Mesendoderm (in vitro differentiated cells): ENCODE data around the gene IQGAP2.

Experiments
- DNase-seq: peaks from one replicate; pipeline ENCODE4 v3.0.0; 2013
- H2AK5ac ChIP-seq: 2 replicates; pipeline ENCODE4 v1.6.1; 2013; ENCODE audit warnings: low read length, inconsistent platforms
- H2BK120ac ChIP-seq: 2 replicates; pipeline ENCODE4 v1.6.1; 2013; ENCODE audit warnings: low read depth, mild to moderate bottlenecking, low read length, moderate library complexity, mixed read lengths
- H2BK15ac ChIP-seq: replicated peaks from 2 replicates; pipeline ENCODE4 v1.6.1; 2013; ENCODE audit warnings: low read depth, mild to moderate bottlenecking, moderate library complexity
- H2BK5ac ChIP-seq: 2 replicates; pipeline ENCODE4 v1.6.1; 2013; ENCODE audit warnings: low read length, inconsistent platforms
- H3K18ac ChIP-seq: 2 replicates; pipeline ENCODE4 v1.6.1; 2013; ENCODE audit warnings: mild to moderate bottlenecking, low read length, mixed read lengths
- H3K23ac ChIP-seq: one replicate; pipeline ENCODE4 v1.6.1; 2013; ENCODE audit warnings: low read length
- H3K27ac ChIP-seq: 2 replicates; pipeline ENCODE4 v1.5.1; 2013; ENCODE audit warnings: low read depth, mild to moderate bottlenecking, inconsistent platforms, low read length, moderate library complexity
- H3K27me3 ChIP-seq: 2 replicates; pipeline ENCODE4 v1.6.1; 2013; ENCODE audit warnings: low read length, control low read depth, mild to moderate bottlenecking, inconsistent platforms; ENCODE audit not compliant: insufficient read depth, poor library complexity
- H3K36me3 ChIP-seq: 2 replicates; pipeline ENCODE4 v1.6.1; 2013; ENCODE audit warnings: low read length, inconsistent platforms; ENCODE audit not compliant: control insufficient read depth, insufficient read depth
- H3K4ac ChIP-seq: one replicate; pipeline ENCODE4 v1.6.1; 2013; ENCODE audit warnings: low read depth, mild to moderate bottlenecking, low read length, moderate library complexity
- H3K4me1 ChIP-seq: 2 replicates; pipeline ENCODE4 v1.6.1; 2013; ENCODE audit warnings: low read depth, low read length, inconsistent platforms; ENCODE audit not compliant: control insufficient read depth
- H3K4me2 ChIP-seq: 2 replicates; pipeline ENCODE4 v1.6.1; 2013; ENCODE audit warnings: low read length
- H3K4me3 ChIP-seq: 2 replicates; pipeline ENCODE4 v1.5.1; 2013; ENCODE audit warnings: mild to moderate bottlenecking, low read length
- H3K56ac ChIP-seq: one replicate; pipeline ENCODE4 v1.6.1; 2013; ENCODE audit warnings: low read length
- H3K79me1 ChIP-seq: 2 replicates; pipeline ENCODE4 v1.6.1; 2013; ENCODE audit warnings: low read length, inconsistent platforms
- H3K79me2 ChIP-seq: 2 replicates; pipeline ENCODE4 v1.6.1; 2013; ENCODE audit warnings: mild to moderate bottlenecking, low read length; ENCODE audit not compliant: control insufficient read depth, insufficient read depth
- H3K9ac ChIP-seq: 2 replicates; pipeline ENCODE4 v1.6.1; 2013; ENCODE audit warnings: low read length, inconsistent platforms
- H4K5ac ChIP-seq: one replicate; pipeline ENCODE4 v1.6.1; 2013; ENCODE audit warnings: low read length
- H4K8ac ChIP-seq: one replicate; pipeline ENCODE4 v1.6.1; 2013; ENCODE audit warnings: low read depth, mild to moderate bottlenecking, control low read depth, low read length, moderate library complexity
- WGBS: extraction: QIAGEN DNeasy Blood & Tissue Kit; methylation state at CpG from one replicate; pipeline ENCODE4 v1.1.7; 2013; ENCODE audit warnings: low lambda C conversion rate, missing lambda C conversion rate; ENCODE audit not compliant: insufficient coverage; ENCODE audit errors: extremely low coverage; 5-methylcytosine and 5-hydroxymethylcytosine counted together

The IQGAP2 gene

DNA sequence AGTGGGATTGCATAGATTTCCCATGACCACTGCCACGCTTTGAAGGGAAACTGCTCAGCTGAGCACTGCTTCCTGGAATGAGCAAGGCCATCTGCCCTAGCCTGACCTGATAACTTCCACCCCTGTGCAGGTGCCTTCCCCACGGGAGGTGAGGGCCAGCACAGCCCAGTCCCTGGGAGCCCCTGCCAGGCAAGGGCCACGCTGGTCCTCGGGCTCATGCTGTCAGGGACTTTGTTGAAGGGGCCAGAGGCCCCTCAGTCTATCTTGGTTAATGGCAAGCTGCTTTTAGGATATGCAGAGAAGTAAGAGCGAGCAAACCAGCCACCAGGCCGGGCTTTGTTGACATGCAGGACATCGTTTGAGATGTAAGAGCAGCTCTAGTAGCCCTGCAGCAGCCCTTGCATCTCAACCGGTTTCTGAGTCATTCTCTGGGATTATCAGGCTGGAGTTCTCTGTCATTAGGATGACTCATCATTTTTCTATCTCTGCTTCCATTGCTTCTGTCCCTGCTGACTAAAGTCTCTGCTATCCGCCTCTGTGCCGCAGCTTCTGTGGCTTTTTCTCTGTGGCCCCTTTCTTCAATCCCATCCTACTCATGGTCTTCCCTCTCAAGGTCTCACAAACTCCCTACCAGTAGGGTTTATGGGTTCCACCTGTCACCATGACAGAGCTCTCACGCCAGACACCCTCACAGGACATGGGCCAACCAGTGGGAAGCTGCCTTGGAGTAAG, 30.6 kb upstream of the IQGAP2 start:
- no peak overlapping the region for H3K18ac ChIP-seq
- H3K9ac ChIP-seq: no peak overlapping the region
- no peak overlapping the region for H2BK120ac ChIP-seq
- H2AK5ac ChIP-seq: no peak overlapping the region
- H3K27ac ChIP-seq: no peak overlapping the region
- H3K4me1 ChIP-seq: peaks cover 4% of the 10 kb centered on the region
- peak; percentile 88 for DNase-seq
- peak overlapping the region; percentile 62 for H3K56ac ChIP-seq
- no peaks in the 10 kb centered on the region for H3K79me2 ChIP-seq
- no peak overlapping the region for H3K4me2 ChIP-seq
- H3K4ac ChIP-seq: no peak overlapping the region
- no peak overlapping the region for H2BK15ac ChIP-seq
- H2BK5ac ChIP-seq: no peak overlapping the region
- H3K79me1 ChIP-seq: no peaks in the 10 kb centered on the region
- WGBS: no CpG with 5 or more reads among the region's 11 CpGs
- no peaks in the 10 kb centered on the region for H3K36me3 ChIP-seq
- no peak overlapping the region for H4K8ac ChIP-seq
- no peak overlapping the region for H3K23ac ChIP-seq
- no peak overlapping the region for H3K4me3 ChIP-seq
- H3K27me3 ChIP-seq: no peaks in the 10 kb centered on the region
- no peak overlapping the region for H4K5ac ChIP-seq

DNA sequence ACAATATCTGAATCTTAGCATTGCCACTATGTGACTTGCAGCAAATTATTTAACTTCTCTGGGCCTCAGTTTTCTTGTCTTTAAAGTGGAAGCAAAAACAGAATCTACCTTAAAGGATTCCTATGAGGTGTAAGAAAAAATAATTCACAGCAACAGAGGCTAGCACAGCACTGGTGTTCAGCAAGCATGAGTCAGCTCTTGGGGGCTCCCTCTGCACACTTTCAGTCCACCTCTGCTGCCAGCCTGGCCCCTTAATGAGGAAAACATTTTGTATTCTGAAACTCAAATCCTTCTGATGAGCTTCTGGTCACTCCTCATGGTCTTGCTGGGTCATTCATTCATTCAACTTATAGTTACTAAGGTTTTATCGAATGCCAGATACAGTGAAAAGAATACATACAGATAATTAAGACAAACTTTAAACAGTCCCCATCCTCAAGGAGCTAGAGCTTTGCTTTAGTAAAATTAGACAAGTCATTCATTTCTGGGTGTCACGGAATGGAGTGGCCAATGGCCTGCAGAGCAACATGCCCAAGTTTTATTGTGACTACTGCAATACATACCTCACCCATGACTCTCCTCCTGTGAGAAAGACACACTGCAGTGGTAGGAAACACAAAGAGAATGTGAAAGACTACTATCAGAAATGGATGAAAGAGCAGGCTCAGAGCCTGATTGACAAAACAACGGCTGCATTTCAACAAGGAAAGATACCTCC, 26.8 kb upstream of the IQGAP2 start:
- Histone ChIP-seq H3K79me2 (no peaks in the 10 kb centered on the region), H3K36me3 (no peaks in the 10 kb centered on the region), H3K4ac (no peak overlapping the region), H3K18ac (no peak overlapping the region), H3K79me1 (no peaks in the 10 kb centered on the region), H3K9ac (no peak overlapping the region), H4K5ac (no peak overlapping the region), H3K23ac (no peak overlapping the region), H3K4me2 (no peak overlapping the region), H3K4me3 (no peak overlapping the region), H2BK5ac (no peak overlapping the region), H3K27ac (no peak overlapping the region), H4K8ac (no peak overlapping the region), H2BK120ac (no peak overlapping the region), H2BK15ac (no peak overlapping the region), H2AK5ac (no peak overlapping the region), H3K27me3 (no peaks in the 10 kb centered on the region), H3K56ac (no peak overlapping the region), H3K4me1 (peaks cover 4% of the 10 kb centered on the region)
- peak; percentile 7 for DNase-seq
- no CpG with 5 or more reads among the region's 3 CpGs for WGBS

GRCh38 chr5:76376866-76377230, 26.2 kb upstream of the IQGAP2 start:
- H3K56ac ChIP-seq: no peak overlapping the region
- H3K36me3 ChIP-seq: no peaks in the 10 kb centered on the region
- no CpG with 5 or more reads among the region's 3 CpGs for WGBS
- no peaks in the 10 kb centered on the region for H3K79me2 ChIP-seq
- peaks cover 4% of the 10 kb centered on the region for H3K4me1 ChIP-seq
- H2BK5ac ChIP-seq: no peak overlapping the region
- no peak overlapping the region for H2BK120ac ChIP-seq
- no peak overlapping the region for H3K9ac ChIP-seq
- H4K5ac ChIP-seq: no peak overlapping the region
- H4K8ac ChIP-seq: no peak overlapping the region
- no peak overlapping the region for H2AK5ac ChIP-seq
- DNase-seq: no peak
- H3K27ac ChIP-seq: no peak overlapping the region
- no peak overlapping the region for H3K4me3 ChIP-seq
- H3K23ac ChIP-seq: no peak overlapping the region
- no peak overlapping the region for H3K4me2 ChIP-seq
- no peaks in the 10 kb centered on the region for H3K79me1 ChIP-seq
- H3K4ac ChIP-seq: no peak overlapping the region
- H3K27me3 ChIP-seq: no peaks in the 10 kb centered on the region
- H3K18ac ChIP-seq: no peak overlapping the region
- no peak overlapping the region for H2BK15ac ChIP-seq

- no peak overlapping the region for H3K56ac ChIP-seq
- no peak overlapping the region for H3K27ac ChIP-seq
- H2BK5ac ChIP-seq: no peak overlapping the region
- H3K36me3 ChIP-seq: no peaks in the 10 kb centered on the region
- H3K9ac ChIP-seq: no peak overlapping the region
- H3K23ac ChIP-seq: no peak overlapping the region
- H3K4me1 ChIP-seq: no peaks in the 10 kb centered on the region
- H3K79me1 ChIP-seq: no peaks in the 10 kb centered on the region
- no peaks in the 10 kb centered on the region for H3K27me3 ChIP-seq
- WGBS: no CpG with 5 or more reads among the region's 6 CpGs
- H3K79me2 ChIP-seq: no peaks in the 10 kb centered on the region
- H3K18ac ChIP-seq: no peak overlapping the region
- DNase-seq: no peak
- no peak overlapping the region for H3K4me3 ChIP-seq
- H4K5ac ChIP-seq: no peak overlapping the region
- no peak overlapping the region for H3K4ac ChIP-seq
- H3K4me2 ChIP-seq: no peak overlapping the region
- H2BK15ac ChIP-seq: no peak overlapping the region
- H2AK5ac ChIP-seq: no peak overlapping the region
- H4K8ac ChIP-seq: no peak overlapping the region
- no peak overlapping the region for H2BK120ac ChIP-seq
These were observed 24.7 kb upstream of the IQGAP2 start for GRCh38 chr5:76378355-76378754.

DNA sequence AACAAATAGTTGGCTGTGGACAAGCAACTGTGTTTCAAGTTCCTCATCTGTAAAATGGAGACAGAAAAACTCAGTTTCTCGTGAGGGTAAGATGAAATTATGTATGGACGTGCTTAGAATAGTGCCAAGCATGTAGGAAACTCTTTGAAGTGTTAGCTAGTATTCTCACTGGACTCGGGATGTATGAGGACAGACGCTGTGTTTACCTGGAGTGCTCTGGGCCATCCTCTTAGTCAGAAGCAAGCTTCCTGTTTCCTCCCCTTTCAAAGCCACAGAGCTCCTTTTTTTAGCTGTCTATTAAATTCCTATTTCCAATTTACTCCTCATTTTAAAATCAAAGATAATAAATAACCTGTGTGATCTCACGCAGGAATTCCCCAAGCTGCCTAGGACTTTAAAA, 23.8 kb upstream of the IQGAP2 start:
- Histone ChIP-seq H3K36me3 (no peaks in the 10 kb centered on the region), H3K4me3 (no peak overlapping the region), H3K4me2 (no peak overlapping the region), H3K4me1 (no peaks in the 10 kb centered on the region), H2BK15ac (no peak overlapping the region), H2BK120ac (no peak overlapping the region), H2AK5ac (no peak overlapping the region), H3K79me1 (no peaks in the 10 kb centered on the region), H3K18ac (no peak overlapping the region), H4K8ac (no peak overlapping the region), H2BK5ac (no peak overlapping the region), H3K27me3 (no peaks in the 10 kb centered on the region), H3K56ac (no peak overlapping the region), H3K27ac (no peak overlapping the region), H3K23ac (no peak overlapping the region), H4K5ac (no peak overlapping the region), H3K9ac (no peak overlapping the region), H3K79me2 (no peaks in the 10 kb centered on the region), H3K4ac (no peak overlapping the region)
- DNase-seq: no peak
- WGBS: no CpG with 5 or more reads among the region's 5 CpGs
